HPDE6-E6E7 (cell line): Measurements from ENCODE around the gene PIK3R2.
A peak's percentile ranks its signal among the peaks of the same experiment; 100 is the strongest.

ENCODE experiments used
- DNase-seq: peaks from one replicate; pipeline ENCODE4 v3.0.0; 2011; ENCODE audit warnings: missing footprints; ENCODE audit errors: extremely low spot score

PIK3R2 gene

DNA sequence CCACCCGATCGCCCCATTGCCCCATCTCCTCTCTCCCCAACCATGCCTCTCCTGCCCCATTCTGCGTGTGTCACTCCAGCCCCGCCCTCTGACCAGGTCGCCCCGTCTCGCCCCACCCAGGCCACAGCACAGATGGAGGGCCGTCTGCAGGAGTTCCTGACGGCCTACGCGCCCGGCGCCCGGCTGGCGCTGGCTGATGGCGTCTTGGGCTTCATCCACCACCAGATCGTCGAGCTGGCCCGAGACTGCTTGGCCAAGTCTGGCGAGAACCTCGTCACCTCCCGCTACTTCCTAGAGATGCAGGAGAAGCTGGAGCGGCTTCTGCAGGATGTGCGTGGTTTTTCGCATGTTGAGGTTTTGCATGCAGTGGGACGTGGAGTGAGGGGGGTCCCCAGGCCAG, 29.1 kb upstream of the PIK3R2 start:
- DNase-seq, result no peak

GRCh38 chr19:18126097-18126496, 26.9 kb upstream of the PIK3R2 start:
- no peak for DNase-seq

DNA sequence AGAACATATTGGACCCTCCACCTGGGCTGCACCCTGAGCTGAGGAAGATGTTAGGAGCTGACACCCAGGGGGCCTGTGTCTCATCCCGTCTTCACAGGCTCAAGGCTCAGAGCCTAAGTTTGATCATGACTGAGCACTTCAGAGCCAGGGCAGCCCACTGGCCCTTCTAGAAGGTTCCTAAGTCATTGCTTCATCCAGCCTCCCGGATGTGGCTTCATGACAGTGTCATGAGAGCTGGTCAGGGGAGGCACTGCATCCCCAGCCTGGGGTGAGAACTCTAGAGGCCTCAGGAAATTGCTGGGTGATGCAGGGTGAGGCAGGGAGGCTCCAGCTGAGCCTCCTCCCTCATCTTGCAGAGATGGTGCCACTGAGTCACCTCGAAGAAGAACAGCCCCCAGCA, 24.9 kb upstream of the PIK3R2 start:
- DNase-seq, result no peak

GRCh38 chr19:18128805-18129204, 24.2 kb upstream of the PIK3R2 start:
- DNase-seq, result no peak

GRCh38 chr19:18130523-18131242, 22.3 kb upstream of the PIK3R2 start:
- DNase-seq, result no peak

DNA sequence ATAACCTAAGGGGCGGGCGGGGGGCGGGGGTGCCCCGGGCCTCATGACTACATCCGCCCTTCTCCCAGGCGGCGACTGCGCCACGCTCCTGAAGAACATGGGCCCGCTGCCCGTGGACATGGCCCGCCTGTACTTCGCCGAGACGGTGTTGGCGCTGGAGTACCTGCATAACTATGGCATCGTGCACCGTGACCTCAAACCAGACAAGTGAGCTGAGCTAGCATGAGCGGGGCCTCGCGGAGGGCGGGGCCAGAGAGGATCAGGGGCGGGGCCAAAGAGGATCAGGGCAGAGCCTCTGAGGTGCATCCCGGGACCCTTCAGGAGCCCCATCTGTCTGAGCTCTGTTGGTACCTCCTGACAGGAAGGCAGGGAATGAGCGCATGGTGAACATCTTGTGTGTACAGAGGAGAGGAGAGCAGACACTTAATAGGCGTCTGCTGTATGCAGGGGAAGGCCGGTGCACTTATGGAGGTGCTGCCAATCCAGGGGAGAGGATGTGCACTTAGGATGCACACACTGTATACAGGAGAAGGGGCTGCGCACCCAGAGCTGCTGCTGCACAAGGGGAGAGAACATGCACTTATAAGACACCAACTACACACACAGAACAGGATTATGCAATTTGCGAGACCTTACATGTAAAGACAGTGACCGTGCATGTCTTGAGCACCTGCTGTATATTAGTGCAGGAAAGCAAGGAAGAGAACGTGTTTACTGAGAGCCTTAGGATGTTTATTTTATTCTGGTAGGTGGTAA, 20.9 kb upstream of the PIK3R2 start:
- no peak for DNase-seq

GRCh38 chr19:18135712-18136584, 17.0 kb upstream of the PIK3R2 start:
- no peak for DNase-seq

- DNase-seq, result no peak
Observed at GRCh38 chr19:18137242-18137641, 15.7 kb upstream of the PIK3R2 start.

GRCh38 chr19:18137657-18138339, 15.2 kb upstream of the PIK3R2 start:
- no peak for DNase-seq

DNA sequence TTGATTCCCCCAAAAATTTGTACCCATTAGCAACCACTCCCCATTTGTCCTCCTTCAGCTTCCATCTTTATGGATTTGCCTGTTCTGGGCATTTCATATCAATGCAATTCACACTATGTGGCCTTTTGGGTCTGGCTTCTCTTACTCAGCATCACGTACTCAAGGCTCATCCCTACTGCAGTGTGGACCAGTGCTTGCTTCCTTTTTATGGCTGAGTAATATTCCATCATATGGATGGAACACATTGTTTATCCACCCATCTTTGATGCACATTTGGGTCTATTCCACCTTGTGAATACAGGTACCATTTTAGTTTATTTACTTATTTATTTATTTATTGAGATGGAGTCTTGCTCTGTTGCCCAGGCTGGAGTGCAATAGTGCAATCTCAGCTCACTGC, 12.5 kb upstream of the PIK3R2 start:
- DNase-seq, result no peak

- no peak for DNase-seq
Observed at GRCh38 chr19:18141031-18141430, 11.9 kb upstream of the PIK3R2 start.

DNA sequence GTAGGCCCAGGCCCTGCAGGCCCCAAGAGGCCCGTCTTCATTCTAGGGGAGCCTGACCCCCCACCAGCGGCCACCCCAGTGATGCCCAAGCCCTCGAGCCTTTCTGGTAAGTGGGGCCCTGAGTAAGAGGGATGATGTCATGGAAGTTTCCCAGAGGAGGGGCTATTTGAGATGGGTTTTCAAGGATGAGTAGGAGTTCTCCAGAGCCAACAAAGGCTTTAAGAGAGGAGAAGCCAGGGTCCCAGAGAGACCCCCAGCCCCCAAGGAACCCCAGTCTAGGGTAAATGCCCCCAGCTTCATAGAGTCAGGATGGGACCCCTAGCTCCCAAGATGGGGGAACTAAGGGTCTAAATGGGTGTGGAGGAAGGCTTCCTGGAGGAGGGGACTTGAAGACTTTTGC, 9.1 kb upstream of the PIK3R2 start:
- no peak for DNase-seq

- no peak for DNase-seq
Observed at GRCh38 chr19:18144361-18144760, 8.6 kb upstream of the PIK3R2 start.

- DNase-seq, result no peak
Observed at GRCh38 chr19:18144906-18145305, 8.1 kb upstream of the PIK3R2 start.

DNA sequence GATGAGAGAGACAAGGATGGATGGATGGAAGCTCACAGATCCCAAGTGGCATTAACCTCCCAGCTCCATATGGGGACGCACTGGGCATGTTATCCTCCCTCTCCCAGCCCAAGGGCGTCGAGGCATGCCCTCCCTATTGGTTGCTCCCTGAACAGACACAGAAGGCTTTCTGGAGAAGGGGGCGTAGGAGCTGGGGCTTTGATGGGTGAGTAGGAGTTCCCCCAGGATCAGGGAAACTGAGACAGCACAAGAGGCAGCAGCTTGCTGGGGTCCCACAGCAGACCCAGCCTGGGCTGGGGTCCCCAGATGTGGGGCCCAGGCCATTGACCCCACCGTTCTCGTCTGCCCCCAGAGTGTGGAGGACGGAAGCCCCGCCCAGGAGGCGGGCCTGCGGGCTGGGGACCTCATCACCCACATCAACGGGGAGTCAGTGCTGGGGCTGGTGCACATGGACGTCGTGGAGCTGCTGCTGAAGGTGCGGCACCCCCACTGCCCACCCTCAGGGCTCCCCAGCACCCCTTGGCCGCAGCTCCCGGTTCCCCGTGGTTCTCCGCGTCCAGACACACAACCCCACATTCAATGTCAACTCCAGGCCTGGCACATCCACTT, 7.5 kb upstream of the PIK3R2 start:
- no peak for DNase-seq

- DNase-seq, result no peak
Observed at GRCh38 chr19:18147396-18147795, 5.6 kb upstream of the PIK3R2 start.

DNA sequence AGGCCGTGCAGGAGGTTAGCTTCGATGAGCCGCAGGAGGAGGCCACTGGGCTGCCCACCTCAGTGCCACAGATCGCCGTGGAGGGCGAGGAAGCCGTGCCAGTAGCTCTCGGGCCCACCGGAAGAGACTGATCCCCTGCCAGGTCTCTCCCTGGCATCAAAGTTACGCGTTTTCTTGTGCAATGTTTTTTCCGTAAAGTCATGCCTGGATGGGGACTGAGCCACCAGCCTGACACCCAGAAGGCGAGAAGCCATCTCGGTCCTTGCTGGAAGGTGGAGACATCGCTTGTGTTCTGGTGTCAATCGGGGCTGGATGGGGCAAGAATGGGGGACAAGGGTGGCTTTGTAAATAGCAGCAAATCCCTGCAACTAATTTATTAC, 3.4 kb upstream of the PIK3R2 start:
- no peak for DNase-seq

GRCh38 chr19:18150776-18151624, 2.0 kb upstream of the PIK3R2 start:
- DNase-seq, result no peak

- peak; percentile 89 for DNase-seq
Observed at GRCh38 chr19:18152442-18152816, 534 bp upstream of the PIK3R2 start.

DNA sequence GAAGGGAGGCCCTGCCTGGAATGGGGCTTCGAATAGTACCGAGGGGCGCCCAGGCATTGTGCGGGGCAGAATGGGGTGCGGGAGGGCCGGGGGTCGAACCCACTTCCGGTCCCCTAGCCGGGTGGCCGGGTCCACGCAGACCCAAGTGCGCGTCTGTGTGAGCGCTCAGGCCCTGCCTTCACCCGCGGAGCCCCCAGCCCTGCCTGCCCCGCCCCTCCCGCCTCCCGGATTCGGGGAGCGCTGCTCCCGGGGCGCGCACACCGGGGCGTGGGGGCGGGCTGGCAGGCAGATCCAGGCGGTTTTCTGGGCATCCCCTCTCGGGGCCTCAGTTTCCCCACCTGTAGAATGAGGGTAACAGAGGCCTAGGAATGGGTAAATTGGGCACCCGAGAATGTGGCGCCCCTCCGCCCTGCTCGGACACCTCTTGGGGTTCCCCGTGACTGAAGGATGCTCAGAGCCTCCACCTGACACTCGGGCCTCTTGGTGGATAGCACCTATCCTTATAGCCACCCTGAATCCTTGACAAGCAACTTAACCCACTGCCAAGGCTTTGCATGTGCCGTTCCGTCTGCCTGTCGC, 682 bp downstream of the PIK3R2 start:
- no peak for DNase-seq
